ENCODE measurements around the gene DNAH1.

DNAH1 gene

DNA sequence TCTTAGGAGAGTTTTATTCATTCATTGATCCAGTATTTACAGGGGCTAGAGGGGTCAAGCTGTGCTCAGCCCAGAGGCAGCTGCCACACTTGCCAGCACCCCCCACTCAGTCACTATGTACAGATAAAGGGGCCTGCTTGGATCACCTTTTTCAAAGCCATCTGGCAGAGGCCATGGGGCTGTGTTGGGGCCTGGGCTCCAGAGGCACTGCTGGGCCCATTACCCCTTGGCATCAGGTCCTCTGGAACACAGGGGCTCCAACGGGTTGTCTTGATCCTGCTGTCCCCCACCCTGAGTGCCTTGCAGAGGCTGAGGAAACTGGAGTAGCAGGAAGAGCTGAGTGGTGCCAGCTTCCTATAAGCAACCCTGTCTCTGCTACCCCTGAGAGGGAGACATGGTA is 84.9 kb downstream of the DNAH1 start:
- peaks cover 58% of the 10 kb centered on the region for H3K36me3 ChIP-seq (ENCODE audit: control insufficient read depth, insufficient read depth, low read length)
- no peak overlapping the region for H3K9ac ChIP-seq (ENCODE audit: low read depth, low read length)
- H3K9me3 ChIP-seq (ENCODE audit: control insufficient read depth, insufficient read depth, low read length), result no peaks in the 10 kb centered on the region
- H3K27me3 ChIP-seq (ENCODE audit: control insufficient read depth, insufficient read depth, low read length), result no peaks in the 10 kb centered on the region
- H3K4me3 ChIP-seq (ENCODE audit: low read depth, low read length), result no peak overlapping the region
- no peaks in the 10 kb centered on the region for H3K4me1 ChIP-seq (ENCODE audit: control insufficient read depth, insufficient read depth, low read length)
- H3K27ac ChIP-seq (ENCODE audit: low read depth, low read length), result no peak overlapping the region

DNA sequence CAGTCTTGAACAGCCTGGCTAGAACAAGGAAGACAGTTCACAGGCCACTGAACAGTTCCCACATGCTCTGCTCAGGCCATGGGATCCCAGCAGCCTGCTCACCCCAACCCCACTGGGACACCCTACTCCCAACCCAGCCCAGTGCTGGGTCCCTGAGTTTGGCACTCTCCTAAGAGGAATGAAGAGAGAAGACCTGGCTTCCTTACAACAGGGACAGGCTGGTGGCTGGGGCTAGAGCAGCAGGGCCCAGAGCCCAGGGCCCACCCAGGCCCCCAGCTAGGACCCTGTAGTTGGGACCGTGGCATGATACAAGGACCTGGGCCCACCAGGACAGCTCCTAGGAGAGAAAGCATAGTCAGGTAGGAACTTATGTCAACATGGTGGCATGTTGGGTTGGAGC is 85.4 kb downstream of the DNAH1 start:
- Histone ChIP-seq H3K4me1 (ENCODE audit: control insufficient read depth, insufficient read depth, low read length) (no peaks in the 10 kb centered on the region), H3K4me3 (ENCODE audit: low read depth, low read length) (no peak overlapping the region), H3K27ac (ENCODE audit: low read depth, low read length) (no peak overlapping the region), H3K9ac (ENCODE audit: low read depth, low read length) (no peak overlapping the region), H3K36me3 (ENCODE audit: control insufficient read depth, insufficient read depth, low read length) (peaks cover 63% of the 10 kb centered on the region), H3K9me3 (ENCODE audit: control insufficient read depth, insufficient read depth, low read length) (no peaks in the 10 kb centered on the region), H3K27me3 (ENCODE audit: control insufficient read depth, insufficient read depth, low read length) (no peaks in the 10 kb centered on the region)

DNA sequence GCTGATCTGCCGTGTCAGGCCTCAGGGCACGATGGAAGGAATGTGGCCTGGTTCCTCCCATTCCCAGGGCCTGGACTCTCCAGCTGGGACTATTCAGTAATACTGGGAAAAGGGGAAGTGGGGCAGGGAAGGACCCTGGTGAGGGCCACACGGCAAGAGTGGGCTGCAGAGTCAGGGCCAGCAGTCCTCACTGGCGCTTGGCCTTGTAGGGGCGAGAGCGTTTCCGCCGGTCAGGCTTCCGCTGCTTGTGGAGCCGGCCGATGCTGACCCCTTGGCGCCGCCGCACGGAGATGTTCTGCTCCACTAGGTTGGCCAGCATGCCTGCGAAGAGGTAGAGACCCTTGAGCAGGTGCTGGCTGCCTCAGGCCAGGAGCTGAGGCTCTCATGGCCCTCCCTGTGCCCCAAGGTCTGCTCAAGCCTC is 86.0 kb downstream of the DNAH1 start:
- H3K4me1 ChIP-seq (ENCODE audit: control insufficient read depth, insufficient read depth, low read length), result no peaks in the 10 kb centered on the region
- H3K27ac ChIP-seq (ENCODE audit: low read depth, low read length), result no peak overlapping the region
- H3K27me3 ChIP-seq (ENCODE audit: control insufficient read depth, insufficient read depth, low read length), result no peaks in the 10 kb centered on the region
- peaks cover 69% of the 10 kb centered on the region for H3K36me3 ChIP-seq (ENCODE audit: control insufficient read depth, insufficient read depth, low read length)
- H3K9me3 ChIP-seq (ENCODE audit: control insufficient read depth, insufficient read depth, low read length), result no peaks in the 10 kb centered on the region
- H3K4me3 ChIP-seq (ENCODE audit: low read depth, low read length), result no peak overlapping the region
- no peak overlapping the region for H3K9ac ChIP-seq (ENCODE audit: low read depth, low read length)

DNA sequence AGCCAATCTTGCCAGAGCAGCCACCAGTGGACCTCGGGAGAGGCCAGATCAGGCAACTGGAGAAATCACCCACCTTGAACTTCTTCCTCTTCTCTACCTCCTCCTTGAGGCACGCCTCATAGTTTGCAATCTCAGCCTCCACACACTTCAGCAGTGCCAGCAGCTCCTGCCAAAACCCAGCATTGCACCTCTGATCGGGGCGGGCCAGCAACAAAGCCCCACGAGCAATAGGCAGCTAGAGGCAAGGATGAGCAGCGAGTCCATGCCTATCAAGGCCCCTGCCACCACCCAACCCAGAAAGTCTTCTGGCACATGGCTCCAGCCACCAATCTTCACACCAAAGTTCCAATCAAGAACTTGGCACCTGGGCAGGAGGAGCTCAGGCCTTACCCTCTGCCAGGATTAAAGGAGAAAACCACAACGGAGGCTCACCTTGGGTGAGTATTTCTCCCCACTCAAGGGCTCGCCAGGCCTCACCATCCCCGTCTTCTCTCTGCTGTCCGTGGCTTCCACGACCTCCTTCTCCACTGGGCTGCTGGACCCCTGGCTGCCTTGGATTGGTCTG is 86.7 kb downstream of the DNAH1 start:
- Histone ChIP-seq H3K27ac (ENCODE audit: low read depth, low read length) (no peak overlapping the region), H3K27me3 (ENCODE audit: control insufficient read depth, insufficient read depth, low read length) (no peaks in the 10 kb centered on the region), H3K9ac (ENCODE audit: low read depth, low read length) (no peak overlapping the region), H3K4me3 (ENCODE audit: low read depth, low read length) (no peak overlapping the region), H3K36me3 (ENCODE audit: control insufficient read depth, insufficient read depth, low read length) (peaks cover 76% of the 10 kb centered on the region), H3K9me3 (ENCODE audit: control insufficient read depth, insufficient read depth, low read length) (no peaks in the 10 kb centered on the region), H3K4me1 (ENCODE audit: control insufficient read depth, insufficient read depth, low read length) (no peaks in the 10 kb centered on the region)

DNA sequence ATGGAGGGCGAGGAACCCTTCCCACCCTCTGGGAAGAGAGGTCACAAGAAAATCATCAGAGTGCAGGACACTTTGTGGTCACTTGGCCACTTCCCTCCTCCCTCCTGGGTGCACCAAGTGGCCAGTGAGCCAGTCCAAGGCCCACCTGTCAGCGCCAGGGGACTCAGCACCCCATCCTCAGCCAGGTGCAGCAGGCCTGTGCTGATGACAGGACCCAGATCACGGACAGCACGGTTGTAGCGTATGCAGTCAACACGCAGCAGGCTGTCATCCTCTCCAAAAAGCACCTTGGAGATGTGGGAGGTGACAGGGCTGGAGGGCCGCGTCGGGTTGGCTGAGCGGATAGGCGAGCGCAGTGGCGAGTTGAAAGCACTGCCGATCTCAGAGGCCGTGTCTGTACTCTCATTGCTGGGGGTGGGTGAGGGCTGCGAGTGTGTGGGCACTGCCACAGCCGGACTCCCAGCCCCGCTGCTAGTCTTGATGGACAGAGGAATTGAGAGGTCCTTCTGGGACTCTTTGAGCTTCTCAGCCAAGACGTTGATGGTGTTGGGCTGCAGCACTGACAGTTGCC is 87.2 kb downstream of the DNAH1 start:
- H3K27me3 ChIP-seq (ENCODE audit: control insufficient read depth, insufficient read depth, low read length), result no peaks in the 10 kb centered on the region
- peaks cover 81% of the 10 kb centered on the region for H3K36me3 ChIP-seq (ENCODE audit: control insufficient read depth, insufficient read depth, low read length)
- no peaks in the 10 kb centered on the region for H3K4me1 ChIP-seq (ENCODE audit: control insufficient read depth, insufficient read depth, low read length)
- no peaks in the 10 kb centered on the region for H3K9me3 ChIP-seq (ENCODE audit: control insufficient read depth, insufficient read depth, low read length)
- no peak overlapping the region for H3K9ac ChIP-seq (ENCODE audit: low read depth, low read length)
- H3K4me3 ChIP-seq (ENCODE audit: low read depth, low read length), result no peak overlapping the region
- no peak overlapping the region for H3K27ac ChIP-seq (ENCODE audit: low read depth, low read length)

DNA sequence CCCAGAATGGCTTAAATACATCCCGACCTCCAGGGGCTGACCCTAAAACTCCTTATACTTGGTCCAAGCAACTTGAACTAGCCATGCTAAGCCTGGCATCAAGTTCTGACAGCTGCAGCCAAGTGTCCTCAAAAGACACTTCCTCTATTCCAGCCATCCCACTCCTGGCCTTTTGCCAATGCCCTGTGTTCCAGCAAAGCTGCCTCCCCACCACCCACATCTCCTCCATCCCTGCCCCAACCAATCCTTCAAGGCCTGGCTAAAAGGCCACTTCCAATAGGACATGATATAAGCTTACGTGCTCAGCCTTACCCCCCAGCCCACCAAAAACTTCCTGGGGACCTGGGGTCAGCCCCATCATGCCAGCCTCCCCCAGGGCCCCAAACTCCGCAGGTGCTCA is 87.8 kb downstream of the DNAH1 start:
- no peak overlapping the region for H3K4me3 ChIP-seq (ENCODE audit: low read depth, low read length)
- no peaks in the 10 kb centered on the region for H3K27me3 ChIP-seq (ENCODE audit: control insufficient read depth, insufficient read depth, low read length)
- H3K36me3 ChIP-seq (ENCODE audit: control insufficient read depth, insufficient read depth, low read length), result peaks cover 81% of the 10 kb centered on the region
- no peaks in the 10 kb centered on the region for H3K4me1 ChIP-seq (ENCODE audit: control insufficient read depth, insufficient read depth, low read length)
- no peak overlapping the region for H3K9ac ChIP-seq (ENCODE audit: low read depth, low read length)
- H3K9me3 ChIP-seq (ENCODE audit: control insufficient read depth, insufficient read depth, low read length), result no peaks in the 10 kb centered on the region
- H3K27ac ChIP-seq (ENCODE audit: low read depth, low read length), result no peak overlapping the region

DNA sequence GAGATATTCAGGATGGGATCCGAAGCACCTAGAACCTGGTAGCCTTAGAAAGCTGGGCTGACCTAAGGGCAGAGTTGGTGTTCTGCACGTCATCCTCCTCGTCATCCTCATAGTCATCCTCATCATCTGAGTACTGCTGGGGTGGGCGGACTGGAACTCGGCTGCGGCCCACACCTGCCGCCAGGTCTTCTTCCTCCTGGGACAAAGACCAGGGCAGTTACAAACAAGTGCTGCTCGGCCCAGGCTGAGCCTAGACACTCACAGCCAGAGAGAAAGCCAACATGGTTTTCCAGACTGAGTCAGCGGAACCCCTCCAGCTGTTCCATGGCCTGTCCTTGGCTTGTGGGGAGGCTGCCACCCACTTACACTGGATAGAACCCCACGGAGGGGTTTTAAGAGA is 88.3 kb downstream of the DNAH1 start:
- Histone ChIP-seq H3K27me3 (ENCODE audit: control insufficient read depth, insufficient read depth, low read length) (no peaks in the 10 kb centered on the region), H3K9me3 (ENCODE audit: control insufficient read depth, insufficient read depth, low read length) (no peaks in the 10 kb centered on the region), H3K9ac (ENCODE audit: low read depth, low read length) (no peak overlapping the region), H3K36me3 (ENCODE audit: control insufficient read depth, insufficient read depth, low read length) (peaks cover 81% of the 10 kb centered on the region), H3K4me3 (ENCODE audit: low read depth, low read length) (no peak overlapping the region), H3K27ac (ENCODE audit: low read depth, low read length) (no peak overlapping the region), H3K4me1 (ENCODE audit: control insufficient read depth, insufficient read depth, low read length) (no peaks in the 10 kb centered on the region)

DNA sequence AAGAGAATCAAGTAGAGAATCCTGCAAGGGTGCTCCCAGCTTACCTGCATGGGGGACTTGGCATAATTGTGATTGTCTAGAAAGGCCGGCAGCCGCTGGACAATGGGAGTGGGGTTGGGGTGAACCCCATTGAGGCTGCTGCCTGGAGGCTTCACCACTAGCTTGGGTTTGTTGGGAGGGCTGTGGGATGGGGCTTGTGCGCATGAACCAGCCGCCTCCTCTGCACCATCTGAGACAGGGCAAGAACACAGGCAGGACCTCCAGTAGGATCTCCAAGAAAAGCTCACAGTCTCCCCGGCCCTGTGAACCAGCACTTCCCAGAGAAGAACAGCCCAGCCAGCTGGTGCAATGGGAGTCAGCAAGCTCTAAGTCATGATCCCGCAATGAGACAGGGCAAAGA is 88.9 kb downstream of the DNAH1 start:
- Histone ChIP-seq H3K27me3 (ENCODE audit: control insufficient read depth, insufficient read depth, low read length) (no peaks in the 10 kb centered on the region), H3K9me3 (ENCODE audit: control insufficient read depth, insufficient read depth, low read length) (no peaks in the 10 kb centered on the region), H3K9ac (ENCODE audit: low read depth, low read length) (no peak overlapping the region), H3K4me1 (ENCODE audit: control insufficient read depth, insufficient read depth, low read length) (no peaks in the 10 kb centered on the region), H3K4me3 (ENCODE audit: low read depth, low read length) (no peak overlapping the region), H3K36me3 (ENCODE audit: control insufficient read depth, insufficient read depth, low read length) (peaks cover 81% of the 10 kb centered on the region), H3K27ac (ENCODE audit: low read depth, low read length) (no peak overlapping the region)

DNA sequence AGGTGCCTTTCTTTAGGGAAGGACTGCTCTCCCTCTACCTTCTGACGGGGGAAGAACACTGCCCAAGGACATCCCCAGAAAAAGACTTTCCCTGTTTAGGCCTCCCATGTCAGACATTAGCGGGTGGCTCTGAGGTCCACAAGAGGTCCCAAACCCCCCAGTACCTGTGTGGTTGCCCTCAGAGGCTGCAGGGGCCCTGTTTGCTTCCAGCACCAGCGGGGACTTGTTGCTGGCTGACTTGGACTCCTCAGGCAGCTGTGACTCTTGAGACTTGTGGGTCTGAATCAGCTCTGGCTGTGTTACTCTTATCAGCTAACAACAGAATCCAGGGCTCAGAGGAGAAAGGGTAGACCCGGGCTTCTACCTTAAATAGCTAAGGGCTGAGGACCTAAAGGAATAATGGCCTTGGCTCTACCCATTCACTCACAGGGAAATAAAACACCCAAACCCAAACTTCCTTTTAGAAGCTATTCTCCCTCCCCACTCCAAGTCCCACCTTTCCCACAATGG is 89.5 kb downstream of the DNAH1 start:
- Histone ChIP-seq H3K27me3 (ENCODE audit: control insufficient read depth, insufficient read depth, low read length) (no peaks in the 10 kb centered on the region), H3K4me3 (ENCODE audit: low read depth, low read length) (no peak overlapping the region), H3K4me1 (ENCODE audit: control insufficient read depth, insufficient read depth, low read length) (no peaks in the 10 kb centered on the region), H3K9ac (ENCODE audit: low read depth, low read length) (no peak overlapping the region), H3K36me3 (ENCODE audit: control insufficient read depth, insufficient read depth, low read length) (peaks cover 77% of the 10 kb centered on the region), H3K27ac (ENCODE audit: low read depth, low read length) (no peak overlapping the region), H3K9me3 (ENCODE audit: control insufficient read depth, insufficient read depth, low read length) (no peaks in the 10 kb centered on the region)

DNA sequence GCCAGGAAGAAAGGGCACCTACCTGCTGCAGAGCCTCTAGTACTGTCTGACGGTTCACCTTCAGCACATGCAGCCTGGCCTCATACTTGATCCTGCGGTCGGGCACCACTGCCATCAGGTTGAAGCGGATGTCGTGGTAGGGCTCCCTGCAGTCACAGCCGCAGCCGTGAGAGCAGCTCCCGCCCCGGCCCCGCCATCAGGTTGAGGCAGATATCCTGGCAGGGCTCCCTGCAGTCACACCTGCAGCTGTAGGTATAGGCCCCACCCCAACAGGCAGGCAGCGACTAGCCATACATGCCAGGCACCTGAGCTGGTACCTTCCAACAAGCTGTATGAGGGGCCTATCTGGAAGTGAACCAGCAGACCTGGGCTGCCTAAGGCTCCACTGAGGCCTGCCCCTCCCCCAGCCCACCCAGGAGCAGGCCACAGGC is 90.1 kb downstream of the DNAH1 start:
- Histone ChIP-seq H3K36me3 (ENCODE audit: control insufficient read depth, insufficient read depth, low read length) (peaks cover 71% of the 10 kb centered on the region), H3K27me3 (ENCODE audit: control insufficient read depth, insufficient read depth, low read length) (no peaks in the 10 kb centered on the region), H3K4me1 (ENCODE audit: control insufficient read depth, insufficient read depth, low read length) (peaks cover under 1% of the 10 kb centered on the region; the same call in 1 of the 2 replicates), H3K4me3 (ENCODE audit: low read depth, low read length) (no peak overlapping the region), H3K9ac (ENCODE audit: low read depth, low read length) (no peak overlapping the region), H3K27ac (ENCODE audit: low read depth, low read length) (no peak overlapping the region), H3K9me3 (ENCODE audit: control insufficient read depth, insufficient read depth, low read length) (no peaks in the 10 kb centered on the region)

DNA sequence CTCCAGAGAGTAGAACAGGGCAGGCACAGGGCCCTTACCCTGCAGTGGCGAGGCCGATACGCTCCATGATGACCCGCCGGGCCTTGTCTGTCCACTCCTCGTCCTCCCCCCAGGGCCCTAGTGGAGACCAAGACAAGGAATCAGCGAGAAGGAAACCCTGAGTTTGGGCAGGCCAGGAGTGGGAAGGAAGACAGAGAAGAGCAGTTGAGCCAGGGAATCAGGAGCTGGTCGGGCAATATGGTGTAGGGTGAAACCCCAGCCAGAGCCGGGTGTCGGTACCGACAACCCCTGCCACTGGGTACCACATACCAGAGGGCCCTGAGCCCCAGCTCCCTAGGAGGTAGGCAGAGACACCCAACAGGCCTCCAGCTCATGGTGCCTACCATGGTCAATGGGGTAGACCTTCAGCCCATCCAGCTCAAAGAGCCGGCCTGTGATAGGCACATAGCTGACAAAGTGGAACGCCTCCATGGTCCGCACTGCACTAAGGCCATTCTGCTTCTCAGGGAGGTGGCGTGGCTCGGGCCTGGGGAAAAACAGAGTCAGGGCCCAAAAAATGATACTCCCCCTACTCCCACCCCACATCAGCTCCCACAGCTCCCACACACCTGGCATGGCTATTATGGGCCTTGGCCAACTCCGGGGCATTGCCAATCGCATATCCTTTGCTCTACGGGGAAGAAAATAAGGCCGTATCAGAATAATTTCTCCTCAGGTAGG is 90.8 kb downstream of the DNAH1 start:
- Histone ChIP-seq H3K4me3 (ENCODE audit: low read depth, low read length) (no peak overlapping the region), H3K9ac (ENCODE audit: low read depth, low read length) (no peak overlapping the region), H3K27me3 (ENCODE audit: control insufficient read depth, insufficient read depth, low read length) (no peaks in the 10 kb centered on the region), H3K27ac (ENCODE audit: low read depth, low read length) (no peak overlapping the region), H3K36me3 (ENCODE audit: control insufficient read depth, insufficient read depth, low read length) (peaks cover 64% of the 10 kb centered on the region), H3K4me1 (ENCODE audit: control insufficient read depth, insufficient read depth, low read length) (peaks cover 4% of the 10 kb centered on the region), H3K9me3 (ENCODE audit: control insufficient read depth, insufficient read depth, low read length) (no peaks in the 10 kb centered on the region)
